SK-N-SH (cell line): Measurements from ENCODE around the gene FAM3C. TPM values are rescaled to one million over a fixed set of nuclear protein-coding genes. Genes with fewer than 3 reads are reported as not detected.

ENCODE experiments used
- CTCF ChIA-PET: fragments of 300-600, 350-600 bp; formaldehyde crosslinking; extraction: SDS; loops from one replicate; lab custom pipeline; 2021; lab: Yijun Ruan, JAX
- POLR2A ChIA-PET: fragments of 350-600 bp; sonication (Branson Sonifier 250); formaldehyde crosslinking; extraction: SDS; loops from one replicate; lab custom pipeline; 2020; ENCODE audit warnings: antibody characterized with exemption, inconsistent platforms; lab: Yijun Ruan, JAX
- DNase-seq: peaks from one replicate; pipeline ENCODE4 v3.0.0; 2012
- H2AFZ ChIP-seq: fragments of 200-600 bp; sonication (generic); 2 replicates; pipeline ENCODE4 v1.8.1; 2016; ENCODE audit warnings: antibody characterized with exemption, mild to moderate bottlenecking, low read depth
- H3F3A ChIP-seq: fragments of 200-600 bp; sonication (generic); replicated peaks from 2 replicates; pipeline ENCODE3; 2016; ENCODE audit warnings: antibody characterized with exemption, mild to moderate bottlenecking; ENCODE audit not compliant: insufficient read depth
- H3K27ac ChIP-seq, 2 experiments: fragments of 200-500 bp in 1 of 2; fragments of 200-600 bp in 1 of 2; sonication (Bioruptor generic) in 1 of 2; sonication (generic), shearing (Covaris generic) in 1 of 2; 2 replicates each; pipeline versions ENCODE4 v1.5.1 to v1.6.1; 2014 to 2016; ENCODE audit warnings: low read depth in 2 of 2, inconsistent platforms in 1 of 2, low read length in 1 of 2, mild to moderate bottlenecking in 1 of 2, mixed read lengths in 1 of 2
- H3K27me3 ChIP-seq: fragments of 200-600 bp; sonication (generic), shearing (Covaris generic); 2 replicates; pipeline ENCODE4 v1.6.1; 2016; ENCODE audit warnings: mixed run types; ENCODE audit not compliant: insufficient read depth
- H3K36me3 ChIP-seq, 2 experiments: fragments of 200-500 bp in 1 of 2; fragments of 200-600 bp in 1 of 2; sonication (Bioruptor generic) in 1 of 2; sonication (generic) in 1 of 2; replicated peaks in 1 of 2; 2 replicates each; pipeline versions ENCODE3 to v1.5.1; 2014 to 2016; ENCODE audit warnings: low read length in 1 of 2, mild to moderate bottlenecking in 1 of 2; ENCODE audit not compliant: insufficient read depth in 2 of 2, control insufficient read depth in 1 of 2
- H3K4me1 ChIP-seq, 2 experiments: fragments of 200-500 bp in 1 of 2; fragments of 200-600 bp in 1 of 2; sonication (Bioruptor generic) in 1 of 2; sonication (generic), shearing (Covaris generic) in 1 of 2; 2 replicates each; pipeline versions ENCODE4 v1.5.1 to v1.6.1; 2014 to 2016; ENCODE audit warnings: low read depth in 1 of 2, low read length in 1 of 2, mixed run types in 1 of 2; ENCODE audit not compliant: insufficient read depth in 2 of 2, control insufficient read depth in 1 of 2
- H3K4me2 ChIP-seq: fragments of 200-600 bp; sonication (generic), shearing (Covaris generic); 2 replicates; pipeline ENCODE4 v1.6.1; 2017; ENCODE audit warnings: mixed run types
- H3K4me3 ChIP-seq, 2 experiments: fragments of 200-500 bp in 1 of 2; fragments of 200-600 bp in 1 of 2; sonication (Bioruptor generic) in 1 of 2; sonication (generic), shearing (Covaris generic) in 1 of 2; 2 replicates each; pipeline versions ENCODE4 v1.5.1 to v1.8.1; 2014 to 2016; ENCODE audit warnings: low read depth in 2 of 2, inconsistent platforms in 1 of 2, low read length in 1 of 2, mild to moderate bottlenecking in 1 of 2, mixed read lengths in 1 of 2, moderate library complexity in 1 of 2
- H3K79me2 ChIP-seq: fragments of 200-600 bp; sonication (generic); 2 replicates; pipeline ENCODE4 v1.8.1; 2017; ENCODE audit warnings: mild to moderate bottlenecking; ENCODE audit not compliant: insufficient read depth
- H3K9ac ChIP-seq: fragments of 200-600 bp; sonication (generic); 2 replicates; pipeline ENCODE4 v1.6.1; 2017; ENCODE audit warnings: mixed run types
- H3K9me2 ChIP-seq: fragments of 200-600 bp; sonication (generic); 2 replicates; pipeline ENCODE4 v1.6.1; 2017; ENCODE audit warnings: mixed run types
- H3K9me3 ChIP-seq: fragments of 200-600 bp; sonication (generic); 2 replicates; pipeline ENCODE4 v1.6.1; 2017; ENCODE audit warnings: mixed run types, mild to moderate bottlenecking, moderate library complexity
- H4K20me1 ChIP-seq: fragments of 200-600 bp; sonication (generic); 2 replicates; pipeline ENCODE4 v1.6.1; 2017; ENCODE audit warnings: mild to moderate bottlenecking, mixed run types; ENCODE audit not compliant: insufficient read depth
- CHD2 ChIP-seq: fragments of 150-350 bp; IDR thresholded peaks from 2 replicates; pipeline ENCODE4 v1.6.1; 2018; ENCODE audit warnings: low read length; ENCODE audit not compliant: partially characterized antibody
- EP300 ChIP-seq, 2 experiments: IDR thresholded peaks; 2 replicates each; pipeline versions ENCODE4 v1.4.0 to v1.6.1; 2012; ENCODE audit warnings: borderline replicate concordance in 1 of 2, low read depth in 1 of 2, low read length in 1 of 2
- FOSL2 ChIP-seq: IDR thresholded peaks from 2 replicates; pipeline ENCODE4 v1.4.0; 2012; ENCODE audit warnings: low read depth, mild to moderate bottlenecking, moderate library complexity, borderline replicate concordance
- FOXJ3 ChIP-seq: sonication (generic); formaldehyde crosslinking; IDR thresholded peaks from 2 replicates; pipeline ENCODE4 v1.5.1; 2020; ENCODE audit warnings: mild to moderate bottlenecking, missing genetic modification reagents
- FOXM1 ChIP-seq: IDR thresholded peaks from 2 replicates; pipeline ENCODE4 v1.4.0; 2012; ENCODE audit warnings: low read depth, mild to moderate bottlenecking
- GABPA ChIP-seq: IDR thresholded peaks from 2 replicates; pipeline ENCODE4 v1.4.0; 2012; ENCODE audit warnings: low read depth, mild to moderate bottlenecking
- JUND ChIP-seq: IDR thresholded peaks from 2 replicates; pipeline ENCODE4 v1.4.0; 2012
- MAX ChIP-seq: IDR thresholded peaks from 2 replicates; pipeline ENCODE4 v1.4.0; 2012; ENCODE audit warnings: low read depth
- MXI1 ChIP-seq: IDR thresholded peaks from 2 replicates; pipeline ENCODE4 v1.6.1; 2012; ENCODE audit warnings: mild to moderate bottlenecking, low read depth, low read length, improper control_type of control experiment
- NFIC ChIP-seq: IDR thresholded peaks from 2 replicates; pipeline ENCODE4 v1.4.0; 2012; ENCODE audit warnings: borderline replicate concordance
- NRF1 ChIP-seq: IDR thresholded peaks from 2 replicates; pipeline ENCODE4 v1.6.1; 2012; ENCODE audit warnings: low read depth, mild to moderate bottlenecking, low read length
- RAD21 ChIP-seq: IDR thresholded peaks from 2 replicates; pipeline ENCODE4 v1.6.1; 2012; ENCODE audit warnings: mild to moderate bottlenecking, low read length
- RXRA ChIP-seq: IDR thresholded peaks from 2 replicates; pipeline ENCODE4 v1.4.0; 2012; ENCODE audit warnings: low read depth, mild to moderate bottlenecking, borderline replicate concordance
- TAF1 ChIP-seq: IDR thresholded peaks from 2 replicates; pipeline ENCODE4 v1.6.1; 2012; ENCODE audit warnings: low read depth, mild to moderate bottlenecking, low read length, moderate library complexity, borderline replicate concordance
- TCF12 ChIP-seq: IDR thresholded peaks from 2 replicates; pipeline ENCODE4 v1.4.0; 2012
- WGBS: methylation state at CpG from one replicate; pipeline ENCODE4 v1.1.6; 2017; ENCODE audit warnings: low lambda C conversion rate; 5-methylcytosine and 5-hydroxymethylcytosine counted together
- polyA plus RNA-seq, 3 experiments: library from polyadenylated mRNA; depleted of rRNA; stranded (reverse); fragments of >200 nt; gene quantifications; 2 replicates each; pipeline ENCODE4 v1.2.3, GENCODE V29; 2012
- TF ChIP-seq, protein P1 (sequence below): fragments of 200-600 bp; sonication (generic); IDR thresholded peaks from 2 replicates; pipeline ENCODE4 v1.6.1; 2017; ENCODE audit warnings: antibody characterized with exemption, mild to moderate bottlenecking, moderate library complexity
- TF ChIP-seq, protein P2 (sequence below): fragments of 150-350 bp; IDR thresholded peaks from 2 replicates; pipeline ENCODE4 v1.6.1; 2017; ENCODE audit warnings: antibody characterized with exemption, low read length, low read depth, borderline replicate concordance
- TF ChIP-seq, protein P3 (sequence below): IDR thresholded peaks from 2 replicates; pipeline ENCODE4 v1.4.0; 2012; ENCODE audit warnings: low read depth, borderline replicate concordance

Gene FAM3C
- polyA plus RNA-seq, 1 of the 3 experiments (the other 2 are of a cell fraction) = 80.0 TPM

DNA sequence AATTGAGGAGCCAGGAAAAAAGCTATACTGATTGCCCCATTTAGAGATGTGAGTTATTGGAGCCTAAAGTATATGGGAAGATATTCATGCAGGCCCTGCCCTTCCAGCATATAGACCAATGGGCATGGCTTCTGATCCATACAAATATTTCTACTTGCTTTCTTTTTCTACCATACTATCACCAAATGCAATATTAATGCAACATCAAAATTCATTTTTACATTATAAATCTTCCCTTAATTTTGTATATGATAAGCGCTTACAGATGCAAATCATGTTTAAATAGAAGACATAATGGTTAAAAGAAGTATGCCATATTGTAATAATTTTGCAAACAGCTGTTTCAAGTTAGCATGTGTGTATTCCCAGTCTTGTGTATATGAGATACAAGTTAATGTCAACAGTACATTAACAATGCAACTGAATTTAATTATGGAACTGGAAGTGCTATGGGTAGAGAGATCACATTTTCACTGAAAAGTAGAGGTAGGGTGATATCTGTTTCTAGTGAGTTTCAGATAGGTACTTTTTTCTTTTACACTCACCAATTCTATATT lies 91.9 kb downstream of the FAM3C start (continued):
- TF ChIP-seq CHD2 = peak; percentile 71
- TF ChIP-seq, all 33 proteins: peak for 9

- Histone ChIP-seq H3K4me3 (no peak overlapping the region), H3K4me2 (no peak overlapping the region), H3K27me3 (no peaks in the 10 kb centered on the region), H3K27ac (peak overlapping the region in 1 of 2 experiments; percentile 94; a peak in 2 of 4 replicates), H3K9me3 (no peaks in the 10 kb centered on the region), H4K20me1 (no peaks in the 10 kb centered on the region), H2AFZ (no peak overlapping the region), H3K4me1 (peaks cover 0 to 47% of the 10 kb centered on the region in 2 experiments; a peak in 2 of 4 replicates), H3K36me3 (no peaks in the 10 kb centered on the region), H3K9ac (no peak overlapping the region), H3K9me2 (no peaks in the 10 kb centered on the region), H3K79me2 (no peaks in the 10 kb centered on the region), H3F3A (no peaks in the 10 kb centered on the region)
- 83% methylated on average over 6 of the region's 6 CpGs for WGBS
- TF ChIP-seq TAF1 (no peak), FOSL2 (no peak), NRF1 (no peak), RAD21 (peak; percentile 42), RXRA (no peak), GABPA (no peak), NFIC (no peak), TCF12 (no peak)
- ChIA-PET POLR2A (interaction anchor here (0.7 kb wide), 1 partner anchor 59 kb away, joined by 3 read pairs; no protein-coding TSS in a partner anchor), CTCF (interaction anchor here (0.8 to 2.1 kb wide), 5 partner anchors 21 to 195 kb away, joined by 3 to 8 read pairs (median 5); no protein-coding TSS in a partner anchor)
- DNase-seq = no peak
Measured at GRCh38 chr7:121303422-121304101, 92.5 kb downstream of the FAM3C start.

GRCh38 chr7:121302214-121302745 lies 93.8 kb downstream of the FAM3C start:
- Histone ChIP-seq H3K4me3 (no peak overlapping the region), H3K27me3 (no peaks in the 10 kb centered on the region), H3K9ac (no peak overlapping the region), H3K36me3 (no peaks in the 10 kb centered on the region), H3K79me2 (no peaks in the 10 kb centered on the region), H2AFZ (no peak overlapping the region), H4K20me1 (no peaks in the 10 kb centered on the region), H3K4me2 (no peak overlapping the region), H3K27ac (no peak overlapping the region; a peak in 1 of 4 replicates), H3K4me1 (peaks cover 0 to 58% of the 10 kb centered on the region in 2 experiments; a peak in 2 of 4 replicates), H3K9me2 (no peaks in the 10 kb centered on the region), H3K9me3 (no peaks in the 10 kb centered on the region), H3F3A (no peaks in the 10 kb centered on the region)
- ChIA-PET POLR2A (no interaction called here), CTCF (no interaction called here)
- TF ChIP-seq JUND (0 out of 2 replicates have a peak, but pooled peaks have one; percentile 7), RXRA (0 out of 2 replicates have a peak, but pooled peaks have one; percentile 28), MAX (no peak), FOXJ3 (CRISPR knock-in tag) (no peak), GABPA (no peak), FOXM1 (no peak), MXI1 (no peak), TAF1 (no peak), EP300 (IDR thresholded peaks at IDR 0.05; ENCODE audit: borderline replicate concordance in 1 of 2, low read depth in 1 of 2, low read length in 1 of 2) (no peak)
- TF ChIP-seq, protein P1, sequence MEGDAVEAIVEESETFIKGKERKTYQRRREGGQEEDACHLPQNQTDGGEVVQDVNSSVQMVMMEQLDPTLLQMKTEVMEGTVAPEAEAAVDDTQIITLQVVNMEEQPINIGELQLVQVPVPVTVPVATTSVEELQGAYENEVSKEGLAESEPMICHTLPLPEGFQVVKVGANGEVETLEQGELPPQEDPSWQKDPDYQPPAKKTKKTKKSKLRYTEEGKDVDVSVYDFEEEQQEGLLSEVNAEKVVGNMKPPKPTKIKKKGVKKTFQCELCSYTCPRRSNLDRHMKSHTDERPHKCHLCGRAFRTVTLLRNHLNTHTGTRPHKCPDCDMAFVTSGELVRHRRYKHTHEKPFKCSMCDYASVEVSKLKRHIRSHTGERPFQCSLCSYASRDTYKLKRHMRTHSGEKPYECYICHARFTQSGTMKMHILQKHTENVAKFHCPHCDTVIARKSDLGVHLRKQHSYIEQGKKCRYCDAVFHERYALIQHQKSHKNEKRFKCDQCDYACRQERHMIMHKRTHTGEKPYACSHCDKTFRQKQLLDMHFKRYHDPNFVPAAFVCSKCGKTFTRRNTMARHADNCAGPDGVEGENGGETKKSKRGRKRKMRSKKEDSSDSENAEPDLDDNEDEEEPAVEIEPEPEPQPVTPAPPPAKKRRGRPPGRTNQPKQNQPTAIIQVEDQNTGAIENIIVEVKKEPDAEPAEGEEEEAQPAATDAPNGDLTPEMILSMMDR = no peak
- TF ChIP-seq, protein P2, sequence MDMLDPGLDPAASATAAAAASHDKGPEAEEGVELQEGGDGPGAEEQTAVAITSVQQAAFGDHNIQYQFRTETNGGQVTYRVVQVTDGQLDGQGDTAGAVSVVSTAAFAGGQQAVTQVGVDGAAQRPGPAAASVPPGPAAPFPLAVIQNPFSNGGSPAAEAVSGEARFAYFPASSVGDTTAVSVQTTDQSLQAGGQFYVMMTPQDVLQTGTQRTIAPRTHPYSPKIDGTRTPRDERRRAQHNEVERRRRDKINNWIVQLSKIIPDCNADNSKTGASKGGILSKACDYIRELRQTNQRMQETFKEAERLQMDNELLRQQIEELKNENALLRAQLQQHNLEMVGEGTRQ = no peak
- TF ChIP-seq, protein P3, sequence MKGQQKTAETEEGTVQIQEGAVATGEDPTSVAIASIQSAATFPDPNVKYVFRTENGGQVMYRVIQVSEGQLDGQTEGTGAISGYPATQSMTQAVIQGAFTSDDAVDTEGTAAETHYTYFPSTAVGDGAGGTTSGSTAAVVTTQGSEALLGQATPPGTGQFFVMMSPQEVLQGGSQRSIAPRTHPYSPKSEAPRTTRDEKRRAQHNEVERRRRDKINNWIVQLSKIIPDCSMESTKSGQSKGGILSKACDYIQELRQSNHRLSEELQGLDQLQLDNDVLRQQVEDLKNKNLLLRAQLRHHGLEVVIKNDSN = no peak
- no peak for DNase-seq
- 74% methylated on average over 8 of the region's 8 CpGs for WGBS
